HEK293 (cell line): Measurements from ENCODE around the gene SALL1.

Experiments used
- CTCF ChIA-PET: fragments of 350-600 bp; formaldehyde crosslinking; extraction: SDS; loops from one replicate; lab custom pipeline; 2021; ENCODE audit warnings: antibody characterized with exemption; lab: Yijun Ruan, JAX
- POLR2A ChIA-PET: fragments of 300-600 bp; formaldehyde crosslinking; extraction: SDS; loops from one replicate; lab custom pipeline; 2020; ENCODE audit warnings: antibody characterized with exemption, inconsistent platforms; lab: Yijun Ruan, JAX
- H3K27ac ChIP-seq: fragments of 200-500 bp; sonication (Bioruptor generic); 2 replicates; pipeline ENCODE4 v1.5.1; 2014; ENCODE audit warnings: low read depth, low read length, control low read depth, inconsistent platforms; ENCODE audit errors: extremely low read depth
- H3K36me3 ChIP-seq, 2 experiments: fragments of 200-500 bp in 1 of 2; sonication (Bioruptor generic) in 1 of 2; 1 replicate in 1 of 2; 2 replicates in 1 of 2; pipeline ENCODE4 v1.5.1; 2014 to 2017; ENCODE audit warnings: inconsistent platforms in 2 of 2, low read length in 2 of 2; ENCODE audit not compliant: control insufficient read depth in 2 of 2, insufficient read depth in 1 of 2
- H3K4me1 ChIP-seq: fragments of 200-500 bp; sonication (Bioruptor generic); 2 replicates; pipeline ENCODE4 v1.5.1; 2014; ENCODE audit warnings: mild to moderate bottlenecking, low read length, inconsistent platforms; ENCODE audit not compliant: control insufficient read depth, insufficient read depth
- H3K4me3 ChIP-seq: 2 replicates; pipeline ENCODE4 v1.5.1; 2011; ENCODE audit warnings: low read depth, mild to moderate bottlenecking, control low read depth, low read length, moderate library complexity
- H3K9me3 ChIP-seq: fragments of 200-500 bp; sonication (Bioruptor generic); 2 replicates; pipeline ENCODE4 v1.5.1; 2014; ENCODE audit warnings: low read depth, low read length, inconsistent platforms; ENCODE audit not compliant: control insufficient read depth, insufficient read depth
- PRDM1 ChIP-seq: fragments of 450-650 bp; formaldehyde crosslinking; IDR thresholded peaks from 2 replicates; pipeline ENCODE4; 2016; ENCODE audit warnings: missing biosample characterization, missing genetic modification characterization
- ZBTB20 ChIP-seq: fragments of 450-650 bp; formaldehyde crosslinking; IDR thresholded peaks from 2 replicates; pipeline ENCODE4 v1.5.1; 2016; ENCODE audit warnings: missing biosample characterization, missing genetic modification characterization
- ZBTB48 ChIP-seq: fragments of 450-650 bp; formaldehyde crosslinking; IDR thresholded peaks from 2 replicates; pipeline ENCODE4 v1.5.1; 2016; ENCODE audit warnings: missing biosample characterization, missing genetic modification characterization
- ZBTB7A ChIP-seq: fragments of 450-650 bp; formaldehyde crosslinking; IDR thresholded peaks from 2 replicates; pipeline ENCODE4 v1.5.1; 2016; ENCODE audit warnings: low read depth, missing biosample characterization, missing genetic modification characterization
- ZNF121 ChIP-seq: fragments of 450-650 bp; formaldehyde crosslinking; IDR thresholded peaks from 2 replicates; pipeline ENCODE4 v1.5.1; 2016; ENCODE audit warnings: missing biosample characterization, missing genetic modification characterization
- ZNF23 ChIP-seq: fragments of 450-650 bp; formaldehyde crosslinking; IDR thresholded peaks from 2 replicates; pipeline ENCODE4 v1.5.1; 2016; ENCODE audit warnings: missing biosample characterization, missing genetic modification characterization, borderline replicate concordance
- ZNF335 ChIP-seq: fragments of 450-650 bp; formaldehyde crosslinking; conservative IDR thresholded peaks from 2 replicates; pipeline ENCODE4 v1.5.1; 2016; ENCODE audit warnings: missing biosample characterization, missing genetic modification characterization
- ZNF416 ChIP-seq: fragments of 450-650 bp; formaldehyde crosslinking; IDR thresholded peaks from 2 replicates; pipeline ENCODE4 v1.5.1; 2016; ENCODE audit warnings: missing biosample characterization, missing genetic modification characterization
- ZNF433 ChIP-seq: fragments of 450-650 bp; formaldehyde crosslinking; IDR thresholded peaks from 2 replicates; pipeline ENCODE4 v1.5.1; 2016; ENCODE audit warnings: missing biosample characterization, missing genetic modification characterization, low read depth
- ZNF530 ChIP-seq: fragments of 450-650 bp; formaldehyde crosslinking; IDR thresholded peaks from 2 replicates; pipeline ENCODE4 v1.5.1; 2016; ENCODE audit warnings: low read depth, missing biosample characterization, missing genetic modification characterization
- ZNF629 ChIP-seq: fragments of 450-650 bp; formaldehyde crosslinking; IDR thresholded peaks from 2 replicates; pipeline ENCODE4 v1.5.1; 2017; ENCODE audit warnings: missing biosample characterization, missing genetic modification characterization
- ZXDB ChIP-seq: fragments of 450-650 bp; formaldehyde crosslinking; IDR thresholded peaks from 2 replicates; pipeline ENCODE4 v1.5.1; 2016; ENCODE audit warnings: missing biosample characterization, missing genetic modification characterization
- TF ChIP-seq, protein P1 (sequence below): fragments of 450-650 bp; formaldehyde crosslinking; conservative IDR thresholded peaks from 2 replicates; pipeline ENCODE4 v1.5.1; 2016; ENCODE audit warnings: low read depth, missing biosample characterization, missing genetic modification characterization
- TF ChIP-seq, protein P2 (sequence below): fragments of 450-650 bp; formaldehyde crosslinking; IDR thresholded peaks from 2 replicates; pipeline ENCODE4 v1.5.1; 2016; ENCODE audit warnings: missing biosample characterization, missing genetic modification characterization
- TF ChIP-seq, protein P3 (sequence below): fragments of 450-650 bp; formaldehyde crosslinking; IDR thresholded peaks from 2 replicates; pipeline ENCODE4 v1.5.1; 2017; ENCODE audit warnings: missing biosample characterization, missing genetic modification characterization
- TF ChIP-seq, protein P4 (sequence below): fragments of 450-650 bp; formaldehyde crosslinking; IDR thresholded peaks from 2 replicates; pipeline ENCODE4 v1.5.1; 2016; ENCODE audit warnings: missing biosample characterization, missing genetic modification characterization
- TF ChIP-seq, protein P5 (sequence below): fragments of 450-650 bp; formaldehyde crosslinking; IDR thresholded peaks from 2 replicates; pipeline ENCODE4 v1.5.1; 2016; ENCODE audit warnings: missing biosample characterization, missing genetic modification characterization

The SALL1 gene

DNA sequence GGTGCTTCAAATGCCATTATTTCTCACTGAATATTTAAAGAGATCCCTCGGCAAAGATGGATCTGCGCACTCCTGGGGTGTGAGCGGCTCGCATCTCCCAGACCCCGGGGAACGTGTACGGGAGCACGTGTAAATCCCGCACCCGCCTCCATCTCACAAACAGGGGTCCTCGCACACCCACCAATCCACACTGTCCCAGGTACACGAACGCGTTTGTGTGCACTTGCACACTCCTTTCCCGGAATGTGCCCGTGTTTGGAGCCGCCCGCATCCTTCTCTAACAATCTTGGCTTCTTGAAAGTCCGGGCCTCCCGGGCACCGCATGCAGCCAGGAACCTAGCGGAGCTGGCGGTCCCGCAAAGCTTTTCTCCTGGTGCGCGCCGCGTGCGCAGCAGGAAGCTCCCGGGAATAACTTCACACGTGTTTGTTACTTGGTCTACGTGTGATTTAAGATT lies 2.5 kb upstream of the SALL1 start:
- POLR2A ChIA-PET, result interaction anchor here (0.6 to 1.9 kb wide), 2 partner anchors 8 to 199 kb away, joined by 5 to 9 read pairs; no protein-coding TSS in a partner anchor
- no peaks in the 10 kb centered on the region for H3K36me3 ChIP-seq
- peaks cover 8% of the 10 kb centered on the region for H3K4me1 ChIP-seq
- H3K27ac ChIP-seq, result peak overlapping the region; percentile 99; the same call in 1 of the 2 replicates
- CTCF ChIA-PET, result interaction anchor here (0.7 kb wide), 1 partner anchor 1313 kb away, joined by 3 read pairs; no protein-coding TSS in a partner anchor
- H3K4me3 ChIP-seq, result no peak overlapping the region
- TF ChIP-seq, protein P1, sequence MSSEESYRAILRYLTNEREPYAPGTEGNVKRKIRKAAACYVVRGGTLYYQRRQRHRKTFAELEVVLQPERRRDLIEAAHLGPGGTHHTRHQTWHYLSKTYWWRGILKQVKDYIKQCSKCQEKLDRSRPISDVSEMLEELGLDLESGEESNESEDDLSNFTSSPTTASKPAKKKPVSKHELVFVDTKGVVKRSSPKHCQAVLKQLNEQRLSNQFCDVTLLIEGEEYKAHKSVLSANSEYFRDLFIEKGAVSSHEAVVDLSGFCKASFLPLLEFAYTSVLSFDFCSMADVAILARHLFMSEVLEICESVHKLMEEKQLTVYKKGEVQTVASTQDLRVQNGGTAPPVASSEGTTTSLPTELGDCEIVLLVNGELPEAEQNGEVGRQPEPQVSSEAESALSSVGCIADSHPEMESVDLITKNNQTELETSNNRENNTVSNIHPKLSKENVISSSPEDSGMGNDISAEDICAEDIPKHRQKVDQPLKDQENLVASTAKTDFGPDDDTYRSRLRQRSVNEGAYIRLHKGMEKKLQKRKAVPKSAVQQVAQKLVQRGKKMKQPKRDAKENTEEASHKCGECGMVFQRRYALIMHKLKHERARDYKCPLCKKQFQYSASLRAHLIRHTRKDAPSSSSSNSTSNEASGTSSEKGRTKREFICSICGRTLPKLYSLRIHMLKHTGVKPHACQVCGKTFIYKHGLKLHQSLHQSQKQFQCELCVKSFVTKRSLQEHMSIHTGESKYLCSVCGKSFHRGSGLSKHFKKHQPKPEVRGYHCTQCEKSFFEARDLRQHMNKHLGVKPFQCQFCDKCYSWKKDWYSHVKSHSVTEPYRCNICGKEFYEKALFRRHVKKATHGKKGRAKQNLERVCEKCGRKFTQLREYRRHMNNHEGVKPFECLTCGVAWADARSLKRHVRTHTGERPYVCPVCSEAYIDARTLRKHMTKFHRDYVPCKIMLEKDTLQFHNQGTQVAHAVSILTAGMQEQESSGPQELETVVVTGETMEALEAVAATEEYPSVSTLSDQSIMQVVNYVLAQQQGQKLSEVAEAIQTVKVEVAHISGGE (tag by site-specific recombination), result 0 out of 2 replicates have a peak, but pooled peaks have one; percentile 1
- TF ChIP-seq ZNF416 (no peak), ZNF121 (tag by site-specific recombination) (no peak), ZNF23 (tag by site-specific recombination) (no peak), ZNF433 (tag by site-specific recombination) (no peak)
- TF ChIP-seq, protein P2, sequence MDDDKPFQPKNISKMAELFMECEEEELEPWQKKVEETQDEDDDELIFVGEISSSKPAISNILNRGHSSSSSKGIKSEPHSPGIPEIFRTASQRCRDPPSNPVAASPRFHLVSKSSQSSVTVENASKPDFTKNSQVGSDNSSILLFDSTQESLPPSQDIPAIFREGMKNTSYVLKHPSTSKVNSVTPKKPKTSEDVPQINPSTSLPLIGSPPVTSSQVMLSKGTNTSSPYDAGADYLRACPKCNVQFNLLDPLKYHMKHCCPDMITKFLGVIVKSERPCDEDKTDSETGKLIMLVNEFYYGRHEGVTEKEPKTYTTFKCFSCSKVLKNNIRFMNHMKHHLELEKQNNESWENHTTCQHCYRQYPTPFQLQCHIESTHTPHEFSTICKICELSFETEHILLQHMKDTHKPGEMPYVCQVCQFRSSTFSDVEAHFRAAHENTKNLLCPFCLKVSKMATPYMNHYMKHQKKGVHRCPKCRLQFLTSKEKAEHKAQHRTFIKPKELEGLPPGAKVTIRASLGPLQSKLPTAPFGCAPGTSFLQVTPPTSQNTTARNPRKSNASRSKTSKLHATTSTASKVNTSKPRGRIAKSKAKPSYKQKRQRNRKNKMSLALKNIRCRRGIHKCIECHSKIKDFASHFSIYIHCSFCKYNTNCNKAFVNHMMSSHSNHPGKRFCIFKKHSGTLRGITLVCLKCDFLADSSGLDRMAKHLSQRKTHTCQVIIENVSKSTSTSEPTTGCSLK (tag by site-specific recombination), result no peak
- TF ChIP-seq, protein P3, sequence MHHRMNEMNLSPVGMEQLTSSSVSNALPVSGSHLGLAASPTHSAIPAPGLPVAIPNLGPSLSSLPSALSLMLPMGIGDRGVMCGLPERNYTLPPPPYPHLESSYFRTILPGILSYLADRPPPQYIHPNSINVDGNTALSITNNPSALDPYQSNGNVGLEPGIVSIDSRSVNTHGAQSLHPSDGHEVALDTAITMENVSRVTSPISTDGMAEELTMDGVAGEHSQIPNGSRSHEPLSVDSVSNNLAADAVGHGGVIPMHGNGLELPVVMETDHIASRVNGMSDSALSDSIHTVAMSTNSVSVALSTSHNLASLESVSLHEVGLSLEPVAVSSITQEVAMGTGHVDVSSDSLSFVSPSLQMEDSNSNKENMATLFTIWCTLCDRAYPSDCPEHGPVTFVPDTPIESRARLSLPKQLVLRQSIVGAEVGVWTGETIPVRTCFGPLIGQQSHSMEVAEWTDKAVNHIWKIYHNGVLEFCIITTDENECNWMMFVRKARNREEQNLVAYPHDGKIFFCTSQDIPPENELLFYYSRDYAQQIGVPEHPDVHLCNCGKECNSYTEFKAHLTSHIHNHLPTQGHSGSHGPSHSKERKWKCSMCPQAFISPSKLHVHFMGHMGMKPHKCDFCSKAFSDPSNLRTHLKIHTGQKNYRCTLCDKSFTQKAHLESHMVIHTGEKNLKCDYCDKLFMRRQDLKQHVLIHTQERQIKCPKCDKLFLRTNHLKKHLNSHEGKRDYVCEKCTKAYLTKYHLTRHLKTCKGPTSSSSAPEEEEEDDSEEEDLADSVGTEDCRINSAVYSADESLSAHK, result no peak
- no peaks in the 10 kb centered on the region for H3K9me3 ChIP-seq

DNA sequence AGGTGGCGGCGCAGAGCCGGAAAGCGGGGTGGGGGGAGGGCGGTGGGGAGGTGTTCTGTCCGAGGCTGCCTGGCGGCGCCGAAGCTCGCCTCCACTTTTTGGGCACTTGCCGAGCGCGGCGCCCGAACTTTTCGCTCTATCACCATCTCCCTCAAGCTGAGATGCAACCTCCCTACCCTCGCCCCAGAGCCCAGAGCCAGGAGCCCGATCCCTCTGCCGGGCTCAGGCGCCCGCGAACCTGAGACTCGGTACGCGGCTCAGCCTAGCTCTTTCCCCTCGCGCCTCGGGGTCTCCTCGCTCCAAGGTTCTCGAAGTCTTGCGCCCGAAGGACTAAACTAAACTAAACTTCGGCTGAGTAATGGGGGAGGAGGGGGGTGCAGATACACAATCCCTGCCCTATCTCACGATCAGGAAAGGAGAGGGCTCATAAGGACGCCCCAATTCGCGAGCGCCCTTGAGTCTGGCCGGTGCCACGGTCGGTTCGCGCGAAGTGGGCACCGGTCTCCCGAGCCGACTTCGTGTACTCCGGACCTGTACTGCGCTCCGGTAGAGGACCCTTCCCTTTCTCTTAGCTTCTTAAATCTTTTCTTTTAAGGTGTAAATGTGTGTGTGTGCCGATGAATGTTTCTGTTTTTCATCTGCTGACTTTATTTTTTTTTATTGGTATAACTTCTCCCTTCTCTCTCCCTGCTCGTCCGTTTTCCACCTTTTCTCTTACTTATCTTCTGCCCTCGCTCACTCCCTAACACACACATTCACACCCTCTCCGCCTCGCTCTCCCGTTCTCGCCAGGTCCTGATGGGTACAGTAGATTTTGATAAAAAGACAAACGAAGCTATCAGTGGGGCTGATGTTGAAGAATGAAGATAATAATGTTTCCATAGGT lies 1.9 kb upstream of the SALL1 start:
- Histone ChIP-seq H3K4me1 (peaks cover 8% of the 10 kb centered on the region), H3K36me3 (no peaks in the 10 kb centered on the region), H3K4me3 (peak overlapping the region; percentile 78), H3K27ac (peak overlapping the region; percentile 99), H3K9me3 (no peaks in the 10 kb centered on the region)
- POLR2A ChIA-PET, result interaction anchor here (0.5 to 1.9 kb wide), 6 partner anchors 9 to 608 kb away, joined by 3 to 9 read pairs (median 4); no protein-coding TSS in a partner anchor
- CTCF ChIA-PET, result interaction anchor here (0.7 kb wide), 1 partner anchor 1313 kb away, joined by 3 read pairs; no protein-coding TSS in a partner anchor
- no peak for TF ChIP-seq ZBTB7A
- TF ChIP-seq, protein P4, sequence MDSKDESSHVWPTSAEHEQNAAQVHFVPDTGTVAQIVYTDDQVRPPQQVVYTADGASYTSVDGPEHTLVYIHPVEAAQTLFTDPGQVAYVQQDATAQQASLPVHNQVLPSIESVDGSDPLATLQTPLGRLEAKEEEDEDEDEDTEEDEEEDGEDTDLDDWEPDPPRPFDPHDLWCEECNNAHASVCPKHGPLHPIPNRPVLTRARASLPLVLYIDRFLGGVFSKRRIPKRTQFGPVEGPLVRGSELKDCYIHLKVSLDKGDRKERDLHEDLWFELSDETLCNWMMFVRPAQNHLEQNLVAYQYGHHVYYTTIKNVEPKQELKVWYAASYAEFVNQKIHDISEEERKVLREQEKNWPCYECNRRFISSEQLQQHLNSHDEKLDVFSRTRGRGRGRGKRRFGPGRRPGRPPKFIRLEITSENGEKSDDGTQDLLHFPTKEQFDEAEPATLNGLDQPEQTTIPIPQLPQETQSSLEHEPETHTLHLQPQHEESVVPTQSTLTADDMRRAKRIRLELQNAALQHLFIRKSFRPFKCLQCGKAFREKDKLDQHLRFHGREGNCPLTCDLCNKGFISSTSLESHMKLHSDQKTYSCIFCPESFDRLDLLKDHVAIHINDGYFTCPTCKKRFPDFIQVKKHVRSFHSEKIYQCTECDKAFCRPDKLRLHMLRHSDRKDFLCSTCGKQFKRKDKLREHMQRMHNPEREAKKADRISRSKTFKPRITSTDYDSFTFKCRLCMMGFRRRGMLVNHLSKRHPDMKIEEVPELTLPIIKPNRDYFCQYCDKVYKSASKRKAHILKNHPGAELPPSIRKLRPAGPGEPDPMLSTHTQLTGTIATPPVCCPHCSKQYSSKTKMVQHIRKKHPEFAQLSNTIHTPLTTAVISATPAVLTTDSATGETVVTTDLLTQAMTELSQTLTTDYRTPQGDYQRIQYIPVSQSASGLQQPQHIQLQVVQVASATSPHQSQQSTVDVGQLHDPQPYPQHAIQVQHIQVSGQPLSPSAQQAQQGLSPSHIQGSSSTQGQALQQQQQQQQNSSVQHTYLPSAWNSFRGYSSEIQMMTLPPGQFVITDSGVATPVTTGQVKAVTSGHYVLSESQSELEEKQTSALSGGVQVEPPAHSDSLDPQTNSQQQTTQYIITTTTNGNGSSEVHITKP, result peak; percentile 46; the same call in 1 of the 2 replicates
- TF ChIP-seq ZNF629 (tag by site-specific recombination), result no peak
- TF ChIP-seq, protein P5, sequence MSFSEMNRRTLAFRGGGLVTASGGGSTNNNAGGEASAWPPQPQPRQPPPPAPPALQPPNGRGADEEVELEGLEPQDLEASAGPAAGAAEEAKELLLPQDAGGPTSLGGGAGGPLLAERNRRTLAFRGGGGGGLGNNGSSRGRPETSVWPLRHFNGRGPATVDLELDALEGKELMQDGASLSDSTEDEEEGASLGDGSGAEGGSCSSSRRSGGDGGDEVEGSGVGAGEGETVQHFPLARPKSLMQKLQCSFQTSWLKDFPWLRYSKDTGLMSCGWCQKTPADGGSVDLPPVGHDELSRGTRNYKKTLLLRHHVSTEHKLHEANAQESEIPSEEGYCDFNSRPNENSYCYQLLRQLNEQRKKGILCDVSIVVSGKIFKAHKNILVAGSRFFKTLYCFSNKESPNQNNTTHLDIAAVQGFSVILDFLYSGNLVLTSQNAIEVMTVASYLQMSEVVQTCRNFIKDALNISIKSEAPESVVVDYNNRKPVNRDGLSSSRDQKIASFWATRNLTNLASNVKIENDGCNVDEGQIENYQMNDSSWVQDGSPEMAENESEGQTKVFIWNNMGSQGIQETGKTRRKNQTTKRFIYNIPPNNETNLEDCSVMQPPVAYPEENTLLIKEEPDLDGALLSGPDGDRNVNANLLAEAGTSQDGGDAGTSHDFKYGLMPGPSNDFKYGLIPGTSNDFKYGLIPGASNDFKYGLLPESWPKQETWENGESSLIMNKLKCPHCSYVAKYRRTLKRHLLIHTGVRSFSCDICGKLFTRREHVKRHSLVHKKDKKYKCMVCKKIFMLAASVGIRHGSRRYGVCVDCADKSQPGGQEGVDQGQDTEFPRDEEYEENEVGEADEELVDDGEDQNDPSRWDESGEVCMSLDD (tag by site-specific recombination), result 0 out of 2 replicates have a peak, but pooled peaks have one; percentile 32
- TF ChIP-seq ZNF530 (tag by site-specific recombination), result peak; percentile 37; the same call in 1 of the 2 replicates
- peak; percentile 72 for TF ChIP-seq ZNF335 (tag by site-specific recombination)
- peak; percentile 4; the same call in 1 of the 2 replicates for TF ChIP-seq PRDM1
- TF ChIP-seq ZBTB20, result 0 out of 2 replicates have a peak, but pooled peaks have one; percentile 5
- peak; percentile 17; the same call in 1 of the 2 replicates for TF ChIP-seq ZXDB (tag by site-specific recombination)
- TF ChIP-seq ZBTB48, result peak; percentile 47; the same call in 1 of the 2 replicates
